ENCODE results near the gene P3H1.

Gene P3H1

DNA sequence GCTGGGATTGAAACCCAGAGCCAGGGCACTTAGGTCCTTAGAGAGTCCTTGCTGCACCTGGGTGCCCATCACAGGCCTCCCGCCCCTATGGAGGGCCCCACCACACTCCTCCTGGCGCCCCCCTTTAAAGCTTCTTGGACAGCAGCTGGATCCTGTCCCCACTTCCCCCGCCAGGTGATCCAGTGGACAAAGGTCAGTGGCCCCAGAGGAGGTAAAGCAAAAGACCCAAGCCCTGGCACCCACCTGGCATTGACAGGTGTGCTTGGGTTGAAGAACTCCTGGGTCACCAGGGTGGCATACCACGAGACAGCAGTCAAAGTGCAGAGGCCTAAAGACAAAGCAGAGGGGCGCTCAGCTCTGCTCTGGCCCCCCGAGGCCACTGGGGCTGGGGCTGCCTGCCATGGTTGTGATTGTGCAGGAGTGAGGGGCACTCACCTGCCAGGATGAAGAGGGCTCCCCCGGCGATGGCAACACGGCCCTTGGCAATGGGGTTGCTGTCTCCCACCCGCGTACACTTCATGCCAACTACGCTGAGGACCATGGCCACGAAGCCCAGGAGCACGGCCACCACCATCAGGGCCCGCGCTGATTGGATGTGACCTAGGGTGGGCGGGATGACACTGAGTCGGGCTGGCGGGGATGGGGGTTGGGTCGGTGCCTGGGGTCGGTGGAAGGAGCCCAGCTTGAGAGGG, 28.7 kb downstream of the P3H1 start:
- H3K27ac ChIP-seq = no peak overlapping the region
- H3K27me3 ChIP-seq (replicated peaks) = no peaks in the 10 kb centered on the region
- TF ChIP-seq, protein P1, sequence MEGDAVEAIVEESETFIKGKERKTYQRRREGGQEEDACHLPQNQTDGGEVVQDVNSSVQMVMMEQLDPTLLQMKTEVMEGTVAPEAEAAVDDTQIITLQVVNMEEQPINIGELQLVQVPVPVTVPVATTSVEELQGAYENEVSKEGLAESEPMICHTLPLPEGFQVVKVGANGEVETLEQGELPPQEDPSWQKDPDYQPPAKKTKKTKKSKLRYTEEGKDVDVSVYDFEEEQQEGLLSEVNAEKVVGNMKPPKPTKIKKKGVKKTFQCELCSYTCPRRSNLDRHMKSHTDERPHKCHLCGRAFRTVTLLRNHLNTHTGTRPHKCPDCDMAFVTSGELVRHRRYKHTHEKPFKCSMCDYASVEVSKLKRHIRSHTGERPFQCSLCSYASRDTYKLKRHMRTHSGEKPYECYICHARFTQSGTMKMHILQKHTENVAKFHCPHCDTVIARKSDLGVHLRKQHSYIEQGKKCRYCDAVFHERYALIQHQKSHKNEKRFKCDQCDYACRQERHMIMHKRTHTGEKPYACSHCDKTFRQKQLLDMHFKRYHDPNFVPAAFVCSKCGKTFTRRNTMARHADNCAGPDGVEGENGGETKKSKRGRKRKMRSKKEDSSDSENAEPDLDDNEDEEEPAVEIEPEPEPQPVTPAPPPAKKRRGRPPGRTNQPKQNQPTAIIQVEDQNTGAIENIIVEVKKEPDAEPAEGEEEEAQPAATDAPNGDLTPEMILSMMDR (IDR thresholded peaks at IDR 0.05; ENCODE audit: low read depth, low read length, missing control alignments) = no peak
- H3K36me3 ChIP-seq (replicated peaks) = no peaks in the 10 kb centered on the region
- H3K4me3 ChIP-seq (ENCODE audit: low read depth, low read length) = no peak overlapping the region
- in situ Hi-C loops (cut with HindIII; ENCODE audit: low pct_ligation_motif_present, low sequenced_read_pairs) = no loop called here
- DNase-seq = no peak

DNA sequence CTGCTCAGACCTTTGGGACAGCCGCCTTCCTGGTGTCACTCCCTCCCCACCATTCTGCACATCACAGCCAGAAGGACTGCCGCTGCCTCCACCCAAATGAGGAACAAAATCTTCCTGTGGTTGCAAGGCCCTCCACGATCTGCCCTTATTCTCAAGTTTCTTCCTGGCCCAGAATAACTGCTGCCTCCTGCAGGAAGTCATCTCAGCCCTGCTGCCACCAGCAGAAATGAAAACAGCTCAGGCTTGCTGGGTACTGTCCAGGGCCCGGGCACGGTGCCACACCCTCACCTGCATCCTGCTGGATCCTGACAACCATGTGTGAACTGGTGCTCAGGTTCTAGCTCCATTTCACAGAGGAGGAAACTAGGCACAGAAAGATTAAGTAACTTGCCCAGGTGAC, 29.6 kb downstream of the P3H1 start:
- H3K36me3 ChIP-seq (replicated peaks) = no peaks in the 10 kb centered on the region
- DNase-seq = no peak
- no peak overlapping the region for H3K27ac ChIP-seq
- no peaks in the 10 kb centered on the region for H3K27me3 ChIP-seq (replicated peaks)
- H3K4me3 ChIP-seq (ENCODE audit: low read depth, low read length) = no peak overlapping the region
- TF ChIP-seq, protein P1 (IDR thresholded peaks at IDR 0.05; ENCODE audit: low read depth, low read length, missing control alignments) = peak; percentile 19
- in situ Hi-C loops (cut with HindIII; ENCODE audit: low pct_ligation_motif_present, low sequenced_read_pairs) = no loop called here

DNA sequence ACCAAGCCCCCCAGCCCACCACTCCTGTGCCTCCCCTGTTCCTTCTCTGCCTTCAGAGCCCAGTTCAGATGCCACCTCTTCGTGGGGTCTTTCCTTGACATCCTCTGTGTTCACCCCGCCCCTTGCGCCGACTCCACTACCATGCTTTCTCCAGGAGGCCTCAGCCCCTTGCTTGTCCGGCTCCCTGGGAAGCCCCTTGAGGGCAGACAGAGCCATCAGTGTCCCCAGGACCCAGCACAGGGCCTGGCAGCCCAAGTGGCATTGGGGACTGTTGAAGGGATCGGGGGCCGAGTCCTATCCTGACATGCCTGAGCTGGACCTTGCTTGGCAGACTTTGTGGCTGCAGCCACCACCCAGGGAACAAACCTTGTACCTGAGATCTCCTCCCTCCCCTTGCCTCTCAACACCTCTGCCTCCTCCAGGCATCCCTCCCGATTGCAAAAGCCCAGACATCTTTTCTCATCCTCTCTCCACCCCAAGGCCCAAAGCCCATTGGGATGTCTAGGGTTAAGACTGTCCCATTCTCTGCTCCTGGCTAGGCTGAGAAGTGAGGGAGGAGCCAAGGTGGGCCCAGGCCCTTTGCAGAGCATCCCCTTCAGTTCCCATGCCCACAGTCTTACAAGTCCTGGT, 30.1 kb downstream of the P3H1 start:
- no peak overlapping the region for H3K4me3 ChIP-seq (ENCODE audit: low read depth, low read length)
- in situ Hi-C loops (cut with HindIII; ENCODE audit: low pct_ligation_motif_present, low sequenced_read_pairs) = no loop called here
- TF ChIP-seq, protein P1 (IDR thresholded peaks at IDR 0.05; ENCODE audit: low read depth, low read length, missing control alignments) = no peak
- DNase-seq = no peak
- no peaks in the 10 kb centered on the region for H3K27me3 ChIP-seq (replicated peaks)
- no peaks in the 10 kb centered on the region for H3K36me3 ChIP-seq (replicated peaks)
- H3K27ac ChIP-seq = no peak overlapping the region

DNA sequence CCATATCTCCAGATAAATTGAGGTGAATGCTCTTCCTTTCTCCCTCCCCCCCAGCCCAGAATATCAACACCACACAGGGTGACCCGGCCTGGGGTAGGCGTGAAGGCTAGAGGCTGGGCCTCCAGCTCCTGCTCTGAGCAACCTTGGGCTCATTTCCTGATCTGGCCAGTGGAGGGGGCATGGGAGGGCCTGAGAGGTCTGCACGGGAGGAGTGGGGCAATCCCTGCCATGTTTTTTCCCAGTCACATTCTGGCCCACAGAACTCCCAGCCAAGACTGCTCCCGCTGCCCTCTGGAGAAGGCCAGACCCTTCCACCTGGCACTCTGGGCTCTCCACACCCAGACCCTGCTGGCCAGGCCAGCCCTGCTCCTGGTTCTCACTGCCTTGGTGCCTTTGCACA, 30.7 kb downstream of the P3H1 start:
- H3K36me3 ChIP-seq (replicated peaks) = no peaks in the 10 kb centered on the region
- no peak overlapping the region for H3K27ac ChIP-seq
- DNase-seq = no peak
- in situ Hi-C loops (cut with HindIII; ENCODE audit: low pct_ligation_motif_present, low sequenced_read_pairs) = no loop called here
- no peaks in the 10 kb centered on the region for H3K27me3 ChIP-seq (replicated peaks)
- TF ChIP-seq, protein P1 (IDR thresholded peaks at IDR 0.05; ENCODE audit: low read depth, low read length, missing control alignments) = peak; percentile 65
- H3K4me3 ChIP-seq (ENCODE audit: low read depth, low read length) = no peak overlapping the region

DNA sequence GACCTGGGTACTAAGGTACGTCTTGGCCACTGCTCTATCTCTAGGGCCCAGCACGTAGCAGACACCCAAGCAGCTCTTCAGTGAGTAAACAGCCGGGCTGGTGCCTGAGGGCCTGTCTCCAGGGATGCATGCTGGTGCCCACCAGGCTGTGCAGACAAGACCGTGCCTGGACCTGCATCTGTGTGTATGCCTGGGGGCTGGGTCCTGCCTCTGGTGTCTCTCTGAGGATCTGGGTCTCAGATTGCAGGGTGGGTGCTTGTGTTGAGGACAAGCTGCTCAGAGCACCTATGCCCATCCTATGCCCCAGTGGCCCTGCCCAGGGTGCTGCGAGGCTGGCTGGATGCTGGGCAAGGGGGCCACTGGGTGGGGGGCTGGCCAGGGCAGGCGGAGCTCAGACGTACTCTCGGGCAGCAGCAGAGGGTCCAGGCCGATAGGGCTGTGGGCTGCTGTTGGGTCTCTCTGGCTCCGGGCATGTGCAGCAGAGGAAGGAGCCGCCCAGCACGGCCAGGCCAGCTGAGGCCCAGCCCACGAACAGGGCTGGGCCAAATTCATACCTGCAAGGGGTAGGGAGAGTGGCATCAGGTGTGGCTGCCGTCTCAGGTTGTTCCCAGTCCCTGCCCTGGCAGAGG, 31.2 kb downstream of the P3H1 start:
- no peaks in the 10 kb centered on the region for H3K27me3 ChIP-seq (replicated peaks)
- H3K36me3 ChIP-seq (replicated peaks) = no peaks in the 10 kb centered on the region
- no peak for DNase-seq
- TF ChIP-seq, protein P1 (IDR thresholded peaks at IDR 0.05; ENCODE audit: low read depth, low read length, missing control alignments) = no peak
- no peak overlapping the region for H3K4me3 ChIP-seq (ENCODE audit: low read depth, low read length)
- in situ Hi-C loops (cut with HindIII; ENCODE audit: low pct_ligation_motif_present, low sequenced_read_pairs) = no loop called here
- no peak overlapping the region for H3K27ac ChIP-seq

All from brain microvascular endothelial cell (primary cell).